CD14-positive monocyte (primary cell): ENCODE measurements around the gene INSM2. TPM values are rescaled to one million over a fixed set of nuclear protein-coding genes. Genes with fewer than 3 reads are reported as not detected.

Experiments used
- DNase-seq, 3 donors: peaks; one replicate each; pipeline ENCODE4 v3.0.0-alpha.2; 2011 to 2022
- H2AFZ ChIP-seq: 2 replicates; pipeline ENCODE4 v1.6.0; 2012; ENCODE audit warnings: mild to moderate bottlenecking, low read depth, low read length, inconsistent platforms; ENCODE audit not compliant: insufficient read depth, poor library complexity, severe bottlenecking
- H3K27ac ChIP-seq, 2 donors: 1 replicate in 1 of 2; 2 replicates in 1 of 2; pipeline ENCODE4 v1.5.1; 2012 to 2013; ENCODE audit warnings: low read length in 2 of 2, control low read depth in 1 of 2, inconsistent platforms in 1 of 2, low read depth in 1 of 2, mild to moderate bottlenecking in 1 of 2
- H3K27me3 ChIP-seq, 2 donors: one replicate each; pipeline versions ENCODE4 v1.6.0 to v1.6.1; 2011 to 2013; ENCODE audit warnings: low read length in 2 of 2; ENCODE audit not compliant: control insufficient read depth in 2 of 2, insufficient read depth in 2 of 2
- H3K36me3 ChIP-seq, 2 donors: replicated peaks in 1 of 2; 1 replicate in 1 of 2; 2 replicates in 1 of 2; pipeline versions ENCODE4 v1.5.1 to v1.6.1; 2012 to 2013; ENCODE audit warnings: low read length in 2 of 2, control low read depth in 1 of 2, inconsistent platforms in 1 of 2, mild to moderate bottlenecking in 1 of 2; ENCODE audit not compliant: insufficient read depth in 2 of 2, control insufficient read depth in 1 of 2
- H3K4me1 ChIP-seq, 2 donors: 1 replicate in 1 of 2; 2 replicates in 1 of 2; pipeline versions ENCODE4 v1.5.1 to v1.6.1; 2012 to 2013; ENCODE audit warnings: low read length in 2 of 2, control low read depth in 1 of 2, inconsistent platforms in 1 of 2, mild to moderate bottlenecking in 1 of 2, moderate library complexity in 1 of 2; ENCODE audit not compliant: insufficient read depth in 2 of 2, control insufficient read depth in 1 of 2
- H3K4me2 ChIP-seq: replicated peaks from 2 replicates; pipeline ENCODE3; 2012; ENCODE audit warnings: low read length, moderate library complexity, mild to moderate bottlenecking; ENCODE audit not compliant: poor library complexity, severe bottlenecking; ENCODE audit errors: extremely low read depth
- H3K4me3 ChIP-seq, 3 experiments: fragments of 200-600 bp in 1 of 3; sonication (generic) in 1 of 3; replicated peaks in 1 of 3; 1 replicate in 2 of 3; 2 replicates in 1 of 3; pipeline ENCODE4 v1.5.1; 2011 to 2013; ENCODE audit warnings: low read length in 3 of 3, mild to moderate bottlenecking in 3 of 3, control low read depth in 2 of 3, low read depth in 2 of 3, inconsistent platforms in 1 of 3, moderate library complexity in 1 of 3
- H3K79me2 ChIP-seq: 2 replicates; pipeline ENCODE4 v1.6.0; 2012; ENCODE audit warnings: mild to moderate bottlenecking, control low read depth, inconsistent platforms, low read length, moderate library complexity; ENCODE audit not compliant: insufficient read depth
- H3K9ac ChIP-seq: 2 replicates; pipeline ENCODE4 v1.6.0; 2017; ENCODE audit warnings: low read length, mild to moderate bottlenecking; ENCODE audit not compliant: insufficient read depth, poor library complexity, severe bottlenecking
- H3K9me3 ChIP-seq, 2 donors: replicated peaks in 1 of 2; 1 replicate in 1 of 2; 2 replicates in 1 of 2; pipeline versions ENCODE4 v1.5.1 to v1.6.1; 2012 to 2013; ENCODE audit warnings: low read length in 2 of 2, control low read depth in 1 of 2; ENCODE audit not compliant: control insufficient read depth in 1 of 2, insufficient read depth in 1 of 2
- H4K20me1 ChIP-seq: 2 replicates; pipeline ENCODE4 v1.6.0; 2012; ENCODE audit warnings: mild to moderate bottlenecking, low read length, control low read depth, moderate library complexity; ENCODE audit not compliant: insufficient read depth
- H3K27ac Mint-ChIP-seq, 7 donors: one replicate each; pipeline ENCODE4 v1.8.0; 2020; ENCODE audit warnings: mild to moderate bottlenecking in 7 of 7, mixed read lengths in 7 of 7, moderate library complexity in 6 of 7, inconsistent platforms in 2 of 7
- H3K27me3 Mint-ChIP-seq, 3 donors: one replicate each; pipeline ENCODE4 v1.8.0; 2021 to 2022; ENCODE audit warnings: low read depth in 3 of 3, mild to moderate bottlenecking in 3 of 3, mixed read lengths in 3 of 3, moderate library complexity in 3 of 3, inconsistent platforms in 1 of 3
- H3K36me3 Mint-ChIP-seq, 2 donors: one replicate each; pipeline ENCODE4 v1.8.0; 2020; ENCODE audit warnings: mixed read lengths in 2 of 2, inconsistent platforms in 1 of 2, mild to moderate bottlenecking in 1 of 2
- H3K4me1 Mint-ChIP-seq: one replicate; pipeline ENCODE4 v1.8.0; 2020; ENCODE audit warnings: mild to moderate bottlenecking, mixed read lengths
- H3K4me3 Mint-ChIP-seq, 2 donors: one replicate each; pipeline ENCODE4 v1.8.0; 2020; ENCODE audit warnings: mild to moderate bottlenecking in 2 of 2, mixed read lengths in 2 of 2, moderate library complexity in 1 of 2
- H3K9me3 Mint-ChIP-seq, 7 donors: one replicate each; pipeline ENCODE4 v1.8.0; 2020 to 2022; ENCODE audit warnings: mixed read lengths in 7 of 7, mild to moderate bottlenecking in 6 of 7, moderate library complexity in 6 of 7, inconsistent platforms in 2 of 7
- CTCF ChIP-seq: fragments of 200-600 bp; IDR thresholded peaks from one replicate; pipeline ENCODE4 v1.8.0; 2022; ENCODE audit warnings: antibody characterized with exemption, mild to moderate bottlenecking
- WGBS: methylation state at CpG from one replicate; pipeline ENCODE4 v1.1.5; 2013; ENCODE audit warnings: missing lambda C conversion rate; ENCODE audit not compliant: insufficient coverage; 5-methylcytosine and 5-hydroxymethylcytosine counted together
- intact Hi-C, 2 donors: fragments of 100-400 bp; cut with micrococcal nuclease; formaldehyde crosslinking; loops; one replicate each; pipeline versions ENCODE4 v1.15.0 to v1.15.1; 2023
- polyA plus RNA-seq, 3 donors: library from polyadenylated mRNA; depleted of rRNA in 1 of 3; unstranded in 2 of 3; stranded (reverse) in 1 of 3; fragments of 300-500 nt in 2 of 3; fragments of >200 nt in 1 of 3; fragmentation: Illumina TruSeq in 2 of 3; gene quantifications; 1 replicate in 2 of 3; 2 replicates in 1 of 3; pipeline ENCODE4 v1.2.3, GENCODE V29; 2012 to 2021

INSM2 gene
- polyA plus RNA-seq, 3 donors = not detected

- H3K4me2 ChIP-seq = no peak overlapping the region
Measured at GRCh38 chr14:35549551-35549950, 15.6 kb downstream of the INSM2 start.

GRCh38 chr14:35551081-35551480, 17.1 kb downstream of the INSM2 start:
- H3K4me1 Mint-ChIP-seq = no peaks in the 10 kb centered on the region
- no peak overlapping the region for H3K4me3 ChIP-seq
- no peak for TF ChIP-seq CTCF
- H3K4me1 ChIP-seq = no peaks in the 10 kb centered on the region
- intact Hi-C loops = no loop called here
- H3K4me2 ChIP-seq = no peak overlapping the region
- no peaks in the 10 kb centered on the region for H3K79me2 ChIP-seq
- DNase-seq = no peak
- H3K36me3 Mint-ChIP-seq = no peaks in the 10 kb centered on the region
- no peaks in the 10 kb centered on the region for H3K27me3 ChIP-seq
- H3K27me3 Mint-ChIP-seq = no peaks in the 10 kb centered on the region
- H4K20me1 ChIP-seq = no peaks in the 10 kb centered on the region
- no peak overlapping the region for H3K27ac ChIP-seq
- H3K4me3 Mint-ChIP-seq = no peak overlapping the region
- H3K9ac ChIP-seq = no peak overlapping the region
- no CpG with 5 or more reads among the region's 1 CpG for WGBS
- no peak overlapping the region for H3K27ac Mint-ChIP-seq
- no peaks in the 10 kb centered on the region for H3K36me3 ChIP-seq
- H3K9me3 Mint-ChIP-seq = no peaks in the 10 kb centered on the region
- H3K9me3 ChIP-seq = no peaks in the 10 kb centered on the region
- no peak overlapping the region for H2AFZ ChIP-seq

More at GRCh38 chr14:35549551-35549950, 15.6 kb downstream of the INSM2 start:
- no peak for DNase-seq
- no CpG with 5 or more reads among the region's 4 CpGs for WGBS
- H3K4me1 ChIP-seq = no peaks in the 10 kb centered on the region
- Mint-ChIP-seq H3K36me3 (no peaks in the 10 kb centered on the region), H3K4me1 (no peaks in the 10 kb centered on the region), H3K9me3 (no peaks in the 10 kb centered on the region), H3K27me3 (no peaks in the 10 kb centered on the region), H3K27ac (no peak overlapping the region), H3K4me3 (no peak overlapping the region)
- H3K27me3 ChIP-seq = no peaks in the 10 kb centered on the region
- H3K79me2 ChIP-seq = no peaks in the 10 kb centered on the region
- no peak overlapping the region for H2AFZ ChIP-seq
- TF ChIP-seq CTCF = no peak
- H4K20me1 ChIP-seq = no peaks in the 10 kb centered on the region
- no peak overlapping the region for H3K9ac ChIP-seq
- H3K9me3 ChIP-seq = no peaks in the 10 kb centered on the region
- H3K4me3 ChIP-seq = no peak overlapping the region
- intact Hi-C loops = no loop called here
- H3K27ac ChIP-seq = no peak overlapping the region
- no peaks in the 10 kb centered on the region for H3K36me3 ChIP-seq
